ENCODE results near the gene BLM.

GRCh38 chr15:90812958-90813265, 95.8 kb downstream of the BLM start:
- TF ChIP-seq CTCF (IDR thresholded peaks at IDR 0.05 in 2 of 3, conservative IDR thresholded peaks at IDR 0.05 in 1 of 3; ENCODE audit: control insufficient read depth in 2 of 3, extremely low read depth in 1 of 3, insufficient read depth in 1 of 3, low read depth in 3 of 3, low read length in 3 of 3) (no peak), SIN3A (IDR thresholded peaks at IDR 0.05; ENCODE audit: low read depth, low read length) (no peak)

Measured in GM12878 (cell line).